GM12875 (cell line): ENCODE results near the gene SEC16A.

Experiments used
- H3K4me3 ChIP-seq: one replicate; pipeline ENCODE4 v1.5.1; 2011; ENCODE audit warnings: low read depth, low read length, control low read depth
- CTCF ChIP-seq: IDR thresholded peaks from 2 replicates; pipeline ENCODE4 v1.5.1; 2011; ENCODE audit warnings: low read depth, mild to moderate bottlenecking, control low read depth, inconsistent platforms, low read length, moderate library complexity, borderline replicate concordance; ENCODE audit not compliant: insufficient read depth

SEC16A gene

GRCh38 chr9:136451221-136451877 lies 31.5 kb downstream of the SEC16A start:
- no peak for TF ChIP-seq CTCF
- H3K4me3 ChIP-seq, result no peak overlapping the region

- H3K4me3 ChIP-seq, result no peak overlapping the region
Observed at GRCh38 chr9:136448655-136449054, 34.2 kb downstream of the SEC16A start.

GRCh38 chr9:136447173-136447778 lies 35.6 kb downstream of the SEC16A start:
- H3K4me3 ChIP-seq, result no peak overlapping the region
- TF ChIP-seq CTCF, result no peak

More at GRCh38 chr9:136448655-136449054, 34.2 kb downstream of the SEC16A start:
- no peak for TF ChIP-seq CTCF

GRCh38 chr9:136445799-136446198 lies 37.0 kb downstream of the SEC16A start:
- no peak for TF ChIP-seq CTCF
- H3K4me3 ChIP-seq, result no peak overlapping the region

GRCh38 chr9:136444102-136444501 lies 38.7 kb downstream of the SEC16A start:
- no peak for TF ChIP-seq CTCF
- H3K4me3 ChIP-seq, result no peak overlapping the region

GRCh38 chr9:136443687-136444086 lies 39.2 kb downstream of the SEC16A start:
- no peak for TF ChIP-seq CTCF
- H3K4me3 ChIP-seq, result no peak overlapping the region

GRCh38 chr9:136443087-136443486 lies 39.8 kb downstream of the SEC16A start:
- no peak overlapping the region for H3K4me3 ChIP-seq
- TF ChIP-seq CTCF, result no peak
